Colonic mucosa (tissue), 4 donors: Measurements from ENCODE around the gene FGD5. TPM values are rescaled to one million over a fixed set of nuclear protein-coding genes. Genes with fewer than 3 reads are reported as not detected.

ENCODE experiments used
- DNase-seq: peaks from one replicate; pipeline ENCODE4 v3.0.0-alpha.2; 2020
- H3K27ac ChIP-seq: fragments of 200-600 bp; one replicate; pipeline ENCODE4 v1.8.0; 2021
- H3K27me3 ChIP-seq: fragments of 200-600 bp; one replicate; pipeline ENCODE4 v1.8.0; 2021
- H3K36me3 ChIP-seq: fragments of 200-600 bp; one replicate; pipeline ENCODE4 v1.8.0; 2021
- H3K4me1 ChIP-seq: fragments of 200-600 bp; one replicate; pipeline ENCODE4 v1.8.0; 2021; ENCODE audit warnings: mild to moderate bottlenecking
- H3K4me3 ChIP-seq: fragments of 200-600 bp; one replicate; pipeline ENCODE4 v1.8.0; 2021
- H3K9ac ChIP-seq, 2 donors: one replicate each; pipeline ENCODE4 v1.7.0; 2013; ENCODE audit warnings: control low read depth in 2 of 2, low read depth in 2 of 2, low read length in 2 of 2
- H3K9me3 ChIP-seq: fragments of 200-600 bp; one replicate; pipeline ENCODE4 v1.8.0; 2021
- CTCF ChIP-seq: fragments of 200-600 bp; IDR thresholded peaks from one replicate; pipeline ENCODE4 v1.8.0; 2022; ENCODE audit warnings: antibody characterized with exemption, mild to moderate bottlenecking
- intact Hi-C: fragments of 100-400 bp; cut with DNase I; formaldehyde crosslinking; loops from one replicate; pipeline ENCODE4 v1.14.1; 2022
- total RNA-seq, 2 donors: library from RNA; stranded (reverse); fragmentation: NEBNext Ultra II Directional in 1 of 2; extraction: Animal tissue kit (Norgen Biotek cat#: 25700) in 1 of 2; gene quantifications; one replicate each; pipeline ENCODE4 v1.2.1, GENCODE V29; 2021
- donor health status: healthy.
- donor health status: DM: no; HTN: no; CAD: no.
- donor health status: DM: no; HTN: no; CAD: no.

FGD5 gene
- total RNA-seq, 2 donors from 2014 or later: 4.4 to 8.7 TPM

GRCh38 chr3:14832975-14833722 lies 14.4 kb downstream of the FGD5 start:
- Histone ChIP-seq H3K4me1 (no peaks in the 10 kb centered on the region), H3K36me3 (no peaks in the 10 kb centered on the region), H3K9me3 (no peaks in the 10 kb centered on the region), H3K9ac (no peak overlapping the region), H3K27ac (no peak overlapping the region), H3K27me3 (no peaks in the 10 kb centered on the region), H3K4me3 (no peak overlapping the region)
- no peak for TF ChIP-seq CTCF
- DNase-seq: no peak
- intact Hi-C loops: no loop called here

GRCh38 chr3:14834121-14834520 lies 15.4 kb downstream of the FGD5 start:
- Histone ChIP-seq H3K27me3 (no peaks in the 10 kb centered on the region), H3K4me1 (no peaks in the 10 kb centered on the region), H3K9ac (no peak overlapping the region), H3K9me3 (no peaks in the 10 kb centered on the region), H3K36me3 (no peaks in the 10 kb centered on the region), H3K4me3 (no peak overlapping the region), H3K27ac (no peak overlapping the region)
- no peak for TF ChIP-seq CTCF
- no peak for DNase-seq
- intact Hi-C loops: no loop called here

- H3K4me1 ChIP-seq: no peaks in the 10 kb centered on the region
- no peak for DNase-seq
Observed at GRCh38 chr3:14834807-14835466, 16.2 kb downstream of the FGD5 start.

GRCh38 chr3:14836049-14836468 lies 17.3 kb downstream of the FGD5 start:
- Histone ChIP-seq H3K4me1 (no peaks in the 10 kb centered on the region), H3K4me3 (no peak overlapping the region), H3K36me3 (no peaks in the 10 kb centered on the region), H3K27ac (peak overlapping the region; percentile 22), H3K9ac (no peak overlapping the region), H3K9me3 (no peaks in the 10 kb centered on the region), H3K27me3 (no peaks in the 10 kb centered on the region)
- DNase-seq: peak; percentile 48
- TF ChIP-seq CTCF: no peak
- intact Hi-C loops: no loop called here

More at GRCh38 chr3:14834807-14835466, 16.2 kb downstream of the FGD5 start:
- Histone ChIP-seq H3K9ac (no peak overlapping the region), H3K27me3 (no peaks in the 10 kb centered on the region), H3K27ac (no peak overlapping the region), H3K4me3 (no peak overlapping the region), H3K36me3 (no peaks in the 10 kb centered on the region), H3K9me3 (no peaks in the 10 kb centered on the region)
- intact Hi-C loops: no loop called here
- no peak for TF ChIP-seq CTCF

GRCh38 chr3:14837186-14837877 lies 18.6 kb downstream of the FGD5 start:
- no peak for DNase-seq
- TF ChIP-seq CTCF: no peak
- no peaks in the 10 kb centered on the region for H3K9me3 ChIP-seq
- no peaks in the 10 kb centered on the region for H3K4me1 ChIP-seq
- H3K27me3 ChIP-seq: no peaks in the 10 kb centered on the region
- no peaks in the 10 kb centered on the region for H3K36me3 ChIP-seq
- no peak overlapping the region for H3K9ac ChIP-seq
- no peak overlapping the region for H3K27ac ChIP-seq
- H3K4me3 ChIP-seq: no peak overlapping the region
- intact Hi-C loops: no loop called here
